Stimulated activated CD4-positive, alpha-beta T cell treated with anti-CD3 and anti-CD28 coated beads, TNF-alpha, amount 100 ng/mL, for 4 hours (primary cell): ENCODE results near the gene CCDC158.
"Not testable (repeated sequence)": the region's sequence is repeated elsewhere in the genome, so short reads cannot be mapped to it uniquely, and the experiment has no call there.

ENCODE experiments used
- DNase-seq, 3 experiments: peaks; one replicate each; pipeline ENCODE4 v3.0.0-alpha.2; 2020; ENCODE audit warnings: low read depth in 3 of 3

The CCDC158 gene

GRCh38 chr4:76311896-76312331, 109.0 kb downstream of the CCDC158 start:
- no peak for DNase-seq

DNA sequence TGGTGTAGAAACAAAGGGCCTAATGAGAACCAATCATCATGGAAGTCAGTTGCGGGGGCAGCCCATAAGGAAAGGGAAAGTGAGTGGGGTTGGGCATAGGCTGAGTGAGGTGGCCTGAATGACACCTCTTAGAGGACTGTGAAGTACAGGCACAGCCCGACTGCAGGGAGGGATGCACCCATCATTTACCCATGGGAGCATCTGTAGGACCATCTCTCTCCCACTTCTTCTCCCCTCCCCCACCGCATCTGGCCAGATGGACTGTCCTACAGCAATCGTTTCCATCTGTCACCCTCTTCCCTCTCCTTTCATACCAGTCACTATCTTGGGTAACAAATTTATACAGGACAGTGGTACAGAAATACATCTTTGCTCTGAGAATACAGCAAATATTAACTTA, 110.3 kb downstream of the CCDC158 start:
- DNase-seq: no peak

DNA sequence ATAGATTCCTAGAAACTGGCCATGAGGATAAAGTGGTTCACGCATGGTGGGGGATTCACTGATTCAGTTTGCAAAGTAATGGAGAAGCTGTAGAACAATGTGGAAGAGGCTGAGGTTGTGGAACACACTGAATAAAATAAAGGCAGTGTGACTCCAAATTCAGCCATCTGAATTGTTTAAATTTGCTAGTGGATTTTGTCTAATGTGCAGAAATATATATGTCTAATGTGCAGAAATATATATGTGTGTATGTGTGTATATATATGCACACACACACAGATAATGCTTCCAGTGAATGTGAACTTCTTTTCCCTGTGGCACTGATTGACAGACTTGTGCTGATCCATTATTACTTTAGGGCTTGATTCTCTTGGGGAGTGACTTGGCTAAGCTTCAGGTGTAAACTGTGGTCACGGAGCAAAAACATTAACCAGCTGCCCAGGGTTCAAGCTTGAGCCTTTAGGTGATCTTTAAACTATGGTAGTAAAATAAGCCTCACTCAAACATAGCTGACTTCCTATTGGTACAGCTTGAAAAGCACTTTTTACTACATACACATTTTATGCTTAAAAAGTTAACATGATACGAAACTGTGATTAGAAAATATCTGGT, 110.9 kb downstream of the CCDC158 start:
- no peak for DNase-seq

GRCh38 chr4:76308548-76308947, 112.4 kb downstream of the CCDC158 start:
- no peak for DNase-seq

DNA sequence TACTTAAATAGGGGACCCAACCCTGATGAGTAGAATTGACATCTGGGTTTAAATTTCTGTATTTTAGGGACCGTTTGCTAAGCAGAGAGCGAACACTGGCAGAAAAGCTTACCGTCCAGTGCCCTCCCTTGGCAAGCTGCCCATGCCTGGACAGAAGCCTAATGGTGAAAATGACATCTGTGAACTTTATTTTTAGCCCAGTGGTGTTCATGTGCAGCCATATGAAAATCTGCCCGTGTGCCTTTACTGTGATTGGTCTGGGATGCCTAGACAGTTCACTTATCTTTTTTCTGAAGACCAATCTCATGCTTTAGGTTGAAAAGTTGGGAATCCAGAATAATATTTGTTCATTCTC, 113.3 kb downstream of the CCDC158 start:
- no peak for DNase-seq

DNA sequence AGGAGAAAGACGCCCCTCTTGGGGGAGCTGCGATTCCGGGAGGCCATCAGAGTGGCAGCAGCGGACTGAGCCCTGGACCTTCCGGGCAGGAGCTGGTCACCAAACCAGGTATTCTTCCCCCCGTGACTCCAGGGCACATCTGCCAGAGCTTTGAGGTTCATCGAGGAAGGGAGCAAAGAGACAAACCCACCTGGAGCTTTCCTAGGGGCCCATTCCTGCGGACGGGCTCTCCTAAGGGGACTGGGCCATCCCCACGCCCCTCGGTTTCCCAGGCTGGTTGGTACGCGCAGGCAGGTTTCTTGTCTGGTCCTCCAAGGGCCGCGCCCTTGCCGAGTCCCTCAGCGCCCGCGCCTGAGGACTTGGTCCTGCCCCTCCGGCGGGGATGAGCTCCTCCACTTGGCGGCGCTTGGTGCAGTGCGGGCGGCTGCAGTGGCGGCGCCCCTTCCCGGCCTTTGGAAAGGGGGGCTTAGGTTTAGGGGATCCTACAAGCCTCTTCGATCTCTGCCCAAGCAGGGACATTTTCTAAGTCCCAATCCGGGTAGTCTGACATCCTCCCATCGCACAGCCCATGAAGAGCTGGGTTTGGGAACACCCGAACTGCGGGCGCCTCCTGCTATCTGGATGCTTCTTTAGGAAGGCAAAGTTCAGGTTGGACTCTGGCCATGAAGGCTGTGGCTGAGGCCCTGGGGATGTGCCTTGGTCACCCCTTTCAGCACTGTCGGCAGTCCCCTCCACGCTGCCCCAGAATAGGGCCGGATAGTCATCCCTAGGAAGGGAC, 113.9 kb downstream of the CCDC158 start:
- no peak for DNase-seq

DNA sequence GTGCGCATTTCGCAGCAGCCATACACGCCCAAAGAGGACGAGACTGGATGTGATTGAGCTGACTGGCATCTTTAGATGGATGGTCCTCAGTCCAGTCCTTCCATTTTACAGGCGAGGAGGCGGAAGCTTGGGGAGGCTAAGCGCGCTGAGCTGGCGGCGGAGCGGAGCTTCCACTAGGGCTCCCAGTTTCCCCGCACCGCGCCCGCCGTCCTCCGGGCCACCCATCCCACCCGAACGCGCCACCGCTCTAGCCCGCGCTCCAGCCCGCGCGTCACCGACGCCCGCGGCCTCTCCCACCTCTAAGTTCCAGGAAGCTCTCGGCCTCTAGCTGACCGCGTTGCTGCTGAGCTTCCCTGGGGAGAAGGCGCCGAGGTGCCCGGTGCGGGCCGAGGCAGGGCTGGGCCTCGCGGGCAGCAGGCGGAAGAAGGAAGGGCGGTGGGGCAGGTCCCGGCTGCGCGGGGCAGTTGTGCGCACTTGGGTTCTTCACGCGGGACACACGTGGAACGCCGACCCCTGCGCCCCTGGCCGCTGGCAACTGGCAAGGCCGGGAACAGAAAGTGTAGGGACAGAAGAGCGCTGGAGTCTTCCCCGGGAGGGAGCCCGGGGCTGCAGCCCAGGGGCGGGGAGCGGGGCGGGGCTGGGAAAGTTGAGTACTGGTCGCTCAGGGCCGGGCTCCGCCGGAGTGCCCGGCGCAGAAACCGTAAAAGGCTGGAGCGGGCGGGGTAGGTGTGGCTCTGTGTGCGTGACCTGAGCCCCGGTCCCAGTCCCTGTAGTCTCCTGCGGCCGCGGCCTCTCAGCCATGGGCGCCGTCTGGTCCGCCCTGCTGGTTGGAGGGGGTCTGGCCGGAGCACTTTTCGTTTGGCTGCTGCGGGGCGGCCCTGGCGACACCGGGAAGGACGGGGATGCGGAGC, 114.7 kb downstream of the CCDC158 start, which contains the start of gene STBD1:
Gene STBD1, plus strand, starts transcription at position 763 of the 911 bp plus-strand sequence. Its CDS starts 37 bp downstream, at position 800.
- no peak for DNase-seq

- no peak for DNase-seq
Observed at GRCh38 chr4:76305033-76305687, 115.8 kb downstream of the CCDC158 start.

GRCh38 chr4:76302826-76303438, 118.0 kb downstream of the CCDC158 start:
- no peak for DNase-seq

- DNase-seq: no peak
Observed at GRCh38 chr4:76301775-76302162, 119.2 kb downstream of the CCDC158 start.

GRCh38 chr4:76301068-76301774, 119.7 kb downstream of the CCDC158 start:
- no peak for DNase-seq

GRCh38 chr4:76300012-76300411, 120.9 kb downstream of the CCDC158 start:
- DNase-seq: no peak

DNA sequence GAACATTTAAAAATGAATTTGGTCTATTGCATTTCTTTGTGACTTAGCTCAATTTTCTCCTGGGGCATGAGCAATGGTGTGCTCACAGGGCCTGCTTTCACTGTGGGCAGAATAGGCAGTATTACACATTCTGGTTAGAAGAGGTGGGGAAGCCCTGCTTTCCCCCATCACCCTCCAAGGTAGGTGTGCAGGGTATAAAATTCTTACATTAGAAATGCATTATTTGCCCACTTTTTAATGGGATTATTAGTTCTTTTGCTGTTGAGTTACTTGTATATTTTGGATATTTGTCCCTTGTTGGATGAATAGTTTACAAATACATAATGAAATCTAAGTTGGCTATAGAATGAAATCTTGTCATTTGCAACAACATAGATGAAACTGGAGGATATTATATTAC, 122.7 kb downstream of the CCDC158 start:
- no peak for DNase-seq

DNA sequence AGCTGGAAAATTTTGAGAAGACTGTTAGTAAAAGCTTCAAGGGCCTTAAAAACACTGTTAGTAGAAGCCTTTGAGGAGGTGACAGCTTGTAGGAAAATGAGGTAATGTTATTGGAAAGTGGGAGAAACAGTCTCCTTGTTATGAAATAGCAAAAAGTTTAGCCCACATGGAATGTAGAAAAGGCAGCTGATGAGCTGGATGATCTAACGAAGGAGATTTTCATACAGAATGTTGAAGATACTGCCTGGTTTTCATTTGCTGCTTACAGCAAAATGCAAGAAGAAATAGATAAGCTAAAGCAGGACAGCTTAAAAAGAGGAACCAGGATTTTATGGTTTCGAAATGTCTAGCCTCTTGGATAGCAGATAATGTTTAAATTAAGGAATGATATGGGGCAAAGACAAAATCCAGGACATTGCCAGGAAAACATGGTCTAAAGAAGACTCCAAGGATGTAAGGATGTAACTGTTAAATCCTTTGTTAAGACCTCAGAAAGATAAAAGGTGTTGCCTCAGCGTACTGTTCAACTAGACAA, 124.6 kb downstream of the CCDC158 start:
- no peak for DNase-seq

DNA sequence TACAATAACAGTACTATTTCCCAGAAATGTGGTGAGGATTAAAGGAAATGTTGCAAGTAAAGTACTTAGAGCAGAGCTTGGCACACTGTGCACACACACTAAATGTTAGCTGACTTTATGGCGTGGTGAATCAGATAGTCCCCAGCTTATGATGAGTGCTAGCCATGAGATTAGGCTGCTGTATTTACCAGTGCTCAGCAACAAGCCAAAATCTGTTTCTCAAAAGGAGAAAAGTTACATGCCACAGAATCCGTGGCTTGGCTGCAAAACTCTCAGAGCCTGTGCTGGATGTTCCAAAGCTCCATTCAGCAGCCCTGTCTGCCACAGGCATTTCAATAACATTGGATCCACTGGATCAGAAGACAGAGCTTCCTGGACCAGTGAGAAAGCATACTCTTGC, 127.2 kb downstream of the CCDC158 start:
- no peak for DNase-seq

- no peak for DNase-seq
Observed at GRCh38 chr4:76292730-76293129, 128.2 kb downstream of the CCDC158 start.

DNA sequence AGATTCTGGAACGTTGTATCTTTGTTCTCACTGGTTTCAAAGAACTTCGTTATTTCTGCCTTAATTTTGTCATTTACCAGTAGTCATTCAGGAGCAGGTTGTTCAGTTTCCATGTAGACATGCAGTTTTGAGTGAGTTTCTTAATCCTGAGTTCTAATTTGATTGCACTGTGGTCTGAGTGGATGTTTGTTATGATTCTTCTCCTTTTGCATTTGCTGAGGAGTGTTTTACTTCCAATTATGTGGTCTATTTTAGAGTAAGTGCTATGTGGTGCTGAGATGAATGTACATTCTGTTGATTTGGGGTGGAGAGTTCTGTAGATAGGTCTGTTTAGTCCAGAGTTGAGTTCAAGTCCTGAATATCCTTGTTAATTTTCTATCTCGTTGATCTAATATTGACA, 133.1 kb downstream of the CCDC158 start:
- DNase-seq: not testable (repeated sequence)

DNA sequence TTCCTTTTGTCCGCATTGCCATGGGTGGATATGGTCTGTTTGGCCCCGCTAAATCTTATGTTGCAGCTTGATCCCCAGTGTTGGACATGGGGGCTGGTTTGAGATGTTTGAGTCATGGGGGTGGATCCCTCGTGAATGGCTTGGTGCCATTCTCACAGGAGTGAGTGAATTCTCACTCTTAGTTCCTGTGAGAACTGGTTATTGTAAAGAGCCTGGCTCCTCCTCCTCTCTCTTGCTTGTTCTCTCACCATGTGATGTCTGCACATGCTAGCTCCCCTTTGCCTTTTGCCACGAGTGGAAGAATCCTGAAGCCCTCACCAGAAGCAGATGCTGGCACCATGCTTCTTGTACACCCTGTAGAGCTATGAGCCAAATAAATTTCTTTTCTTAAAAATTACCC, 137.0 kb downstream of the CCDC158 start:
- no peak for DNase-seq

GRCh38 chr4:76282941-76283689, 137.8 kb downstream of the CCDC158 start:
- DNase-seq: no peak

GRCh38 chr4:76281594-76281993, 139.3 kb downstream of the CCDC158 start:
- DNase-seq: not testable (repeated sequence)
